Measurements from ENCODE around the gene FAM20A. TPM values are rescaled to one million over a fixed set of nuclear protein-coding genes. Genes with fewer than 3 reads are reported as not detected.

The FAM20A gene
- total and polyA plus RNA-seq, 4 donors: 69.7 to 101 (median 79.0) TPM

DNA sequence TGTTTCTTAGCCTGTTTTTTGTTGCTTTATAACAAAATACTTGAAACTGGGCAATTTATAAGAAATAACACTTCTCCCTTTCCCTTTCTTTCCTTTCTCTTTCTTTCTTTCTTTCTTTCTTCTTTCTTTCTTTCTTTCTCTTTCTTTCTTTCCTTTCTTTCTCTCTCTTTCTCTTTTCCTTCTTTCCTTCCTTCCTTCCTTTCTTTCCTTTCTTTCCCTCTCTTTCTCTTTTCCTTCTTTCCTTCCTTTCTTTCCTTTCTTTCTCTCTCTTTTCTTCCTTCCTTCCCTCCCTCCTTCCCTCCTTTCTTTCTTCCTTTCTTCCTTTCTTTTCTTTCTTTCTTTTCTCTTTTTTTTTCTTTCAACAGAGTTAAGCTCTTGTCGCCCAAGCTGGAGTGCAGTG lies 27.8 kb downstream of the FAM20A start:
- Histone ChIP-seq H3K27ac (ENCODE audit: low read depth in 1 of 2, low read length in 1 of 2) (no peak overlapping the region), H3K4me3 (no peak overlapping the region)
- TF ChIP-seq, protein P1, sequence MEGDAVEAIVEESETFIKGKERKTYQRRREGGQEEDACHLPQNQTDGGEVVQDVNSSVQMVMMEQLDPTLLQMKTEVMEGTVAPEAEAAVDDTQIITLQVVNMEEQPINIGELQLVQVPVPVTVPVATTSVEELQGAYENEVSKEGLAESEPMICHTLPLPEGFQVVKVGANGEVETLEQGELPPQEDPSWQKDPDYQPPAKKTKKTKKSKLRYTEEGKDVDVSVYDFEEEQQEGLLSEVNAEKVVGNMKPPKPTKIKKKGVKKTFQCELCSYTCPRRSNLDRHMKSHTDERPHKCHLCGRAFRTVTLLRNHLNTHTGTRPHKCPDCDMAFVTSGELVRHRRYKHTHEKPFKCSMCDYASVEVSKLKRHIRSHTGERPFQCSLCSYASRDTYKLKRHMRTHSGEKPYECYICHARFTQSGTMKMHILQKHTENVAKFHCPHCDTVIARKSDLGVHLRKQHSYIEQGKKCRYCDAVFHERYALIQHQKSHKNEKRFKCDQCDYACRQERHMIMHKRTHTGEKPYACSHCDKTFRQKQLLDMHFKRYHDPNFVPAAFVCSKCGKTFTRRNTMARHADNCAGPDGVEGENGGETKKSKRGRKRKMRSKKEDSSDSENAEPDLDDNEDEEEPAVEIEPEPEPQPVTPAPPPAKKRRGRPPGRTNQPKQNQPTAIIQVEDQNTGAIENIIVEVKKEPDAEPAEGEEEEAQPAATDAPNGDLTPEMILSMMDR (IDR thresholded peaks at IDR 0.05; ENCODE audit: control extremely low read depth, extremely low read depth): no peak

DNA sequence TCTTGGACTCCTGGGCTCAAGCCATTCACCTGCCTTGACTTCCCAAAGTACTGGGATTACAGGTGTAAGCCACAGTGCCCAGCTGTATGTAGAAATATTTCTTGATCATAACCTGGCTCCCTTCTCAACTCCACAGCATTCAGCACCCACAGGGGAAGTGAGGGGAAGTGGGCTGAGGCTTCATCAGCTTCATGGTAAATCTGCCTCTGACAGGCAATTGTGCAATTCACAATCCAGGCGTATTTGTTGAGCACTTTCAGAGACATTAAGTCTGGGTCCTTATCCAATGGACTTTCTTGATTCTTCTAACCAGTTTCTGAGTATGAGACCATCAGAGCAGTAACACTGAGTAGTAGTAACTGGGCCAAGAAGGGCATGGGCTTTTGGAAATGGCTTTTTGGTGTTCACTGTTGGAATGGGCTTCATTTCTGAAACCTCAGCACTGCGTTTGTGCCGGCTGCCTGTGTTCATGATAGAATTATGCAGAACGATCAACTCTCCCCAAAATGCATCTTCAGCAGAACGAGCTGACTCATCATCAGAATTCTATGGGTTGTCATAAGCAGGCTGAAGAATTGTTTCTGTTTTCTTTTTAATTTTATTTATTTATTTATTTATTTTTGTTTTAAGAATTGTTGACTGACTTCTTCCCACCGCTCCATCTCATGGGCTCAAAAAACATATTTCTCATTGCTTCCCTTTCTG lies 28.9 kb downstream of the FAM20A start:
- Histone ChIP-seq H3K36me3 (ENCODE audit: control insufficient read depth in 4 of 4, insufficient read depth in 4 of 4, low read length in 4 of 4) (peaks cover 0 to 3% (median 0%) of the 10 kb centered on the region in 4 donors), H3K9ac (ENCODE audit: insufficient read depth in 1 of 2, low read length in 2 of 2) (no peak overlapping the region), H3K27me3 (ENCODE audit: control insufficient read depth in 3 of 3, insufficient read depth in 3 of 3, low read length in 2 of 3) (no peaks in the 10 kb centered on the region), H3K4me3 (no peak overlapping the region), H3K4me1 (ENCODE audit: control insufficient read depth in 5 of 5, insufficient read depth in 5 of 5, low read length in 5 of 5) (peaks cover 0 to 25% (median 10%) of the 10 kb centered on the region in 5 donors), H3K9me3 (ENCODE audit: control insufficient read depth in 4 of 4, insufficient read depth in 3 of 4, low read length in 3 of 4) (no peaks in the 10 kb centered on the region), H3K27ac (ENCODE audit: low read depth in 1 of 2, low read length in 1 of 2) (peak overlapping the region in 1 of 2 donors; percentile 28)
- ATAC-seq (ENCODE audit: insufficient read depth, low FRiP score): no peak
- TF ChIP-seq, protein P1 (IDR thresholded peaks at IDR 0.05; ENCODE audit: control extremely low read depth, extremely low read depth): no peak
- DNase-seq: peak in 2 of 3 donors; percentile 22 to 60
- 77 to 80% methylated on average over 6 of the region's 6 CpGs for WGBS, 2 donors

More for the DNA sequence above, 27.8 kb downstream of the FAM20A start:
- H3K27me3 ChIP-seq (ENCODE audit: control insufficient read depth in 3 of 3, insufficient read depth in 3 of 3, low read length in 2 of 3): no peaks in the 10 kb centered on the region
- no peaks in the 10 kb centered on the region for H3K9me3 ChIP-seq (ENCODE audit: control insufficient read depth in 4 of 4, insufficient read depth in 3 of 4, low read length in 3 of 4)
- no peak for DNase-seq
- H3K4me1 ChIP-seq (ENCODE audit: control insufficient read depth in 5 of 5, insufficient read depth in 5 of 5, low read length in 5 of 5): peaks cover 0 to 31% (median 10%) of the 10 kb centered on the region in 5 donors
- H3K36me3 ChIP-seq (ENCODE audit: control insufficient read depth in 4 of 4, insufficient read depth in 4 of 4, low read length in 4 of 4): peaks cover 0 to 3% (median 0%) of the 10 kb centered on the region in 4 donors
- 91 to 93% methylated on average over 1 of the region's 1 CpG for WGBS, 2 donors
- no peak for ATAC-seq (ENCODE audit: insufficient read depth, low FRiP score)
- no peak overlapping the region for H3K9ac ChIP-seq (ENCODE audit: insufficient read depth in 1 of 2, low read length in 2 of 2)

DNA sequence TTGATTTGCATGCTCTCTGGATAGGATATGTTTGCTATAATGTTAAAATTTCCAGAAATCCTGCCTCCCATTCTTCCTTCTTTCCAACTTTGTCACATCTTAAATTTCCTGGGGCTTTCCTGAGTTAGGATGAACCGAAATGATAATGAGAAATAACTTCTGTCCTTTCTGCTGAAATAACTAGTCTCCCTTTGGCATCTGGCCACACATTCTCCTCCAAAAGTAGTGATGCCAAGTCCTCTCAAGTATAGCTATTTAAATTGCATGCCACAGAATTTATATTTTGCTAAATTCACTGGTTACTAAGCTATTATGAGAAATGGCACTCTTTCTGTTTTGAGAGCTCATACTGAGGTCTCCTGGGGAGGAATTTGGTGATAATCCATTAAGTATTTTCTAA lies 30.6 kb downstream of the FAM20A start:
- Histone ChIP-seq H3K4me1 (ENCODE audit: control insufficient read depth in 5 of 5, insufficient read depth in 5 of 5, low read length in 5 of 5) (peaks cover 0 to 23% (median 4%) of the 10 kb centered on the region in 5 donors), H3K9me3 (ENCODE audit: control insufficient read depth in 4 of 4, insufficient read depth in 3 of 4, low read length in 3 of 4) (no peaks in the 10 kb centered on the region), H3K27me3 (ENCODE audit: control insufficient read depth in 3 of 3, insufficient read depth in 3 of 3, low read length in 2 of 3) (no peaks in the 10 kb centered on the region), H3K27ac (ENCODE audit: low read depth in 1 of 2, low read length in 1 of 2) (no peak overlapping the region), H3K4me3 (no peak overlapping the region), H3K36me3 (ENCODE audit: control insufficient read depth in 4 of 4, insufficient read depth in 4 of 4, low read length in 4 of 4) (peaks cover 0 to 3% (median 0%) of the 10 kb centered on the region in 4 donors), H3K9ac (ENCODE audit: insufficient read depth in 1 of 2, low read length in 2 of 2) (no peak overlapping the region)
- no peak for ATAC-seq (ENCODE audit: insufficient read depth, low FRiP score)
- TF ChIP-seq, protein P1 (IDR thresholded peaks at IDR 0.05; ENCODE audit: control extremely low read depth, extremely low read depth): no peak
- 76 to 77% methylated on average over 1 of the region's 1 CpG for WGBS, 2 donors
- peak; percentile 46 to 78 (median 68) for DNase-seq
